ENCODE results near the gene VSIG4. TPM values are rescaled to one million over a fixed set of nuclear protein-coding genes. Genes with fewer than 3 reads are reported as not detected.

The VSIG4 gene
- total and polyA plus RNA-seq, 10 of the 15 experiments (the other 5 are each of a cell fraction or from before 2014, with no cell fraction given), result 0.05 to 0.36 TPM; not detected in 8

- H3K27ac ChIP-seq (ENCODE audit: control insufficient read depth, insufficient read depth), result peak overlapping the region; percentile 87
- TF ChIP-seq NR2F1 (conservative IDR thresholded peaks at IDR 0.05) (0 out of 2 replicates have a peak, but pooled peaks have one; percentile 13), SMAD5 (IDR thresholded peaks at IDR 0.05; ENCODE audit: low read depth) (no peak)
- H3K4me3 ChIP-seq, result no peak overlapping the region
- no peaks in the 10 kb centered on the region for H3K27me3 ChIP-seq (replicated peaks in 1 of 2; ENCODE audit: control insufficient read depth in 2 of 2, insufficient read depth in 2 of 2, low read length in 1 of 2)
- H3K9ac ChIP-seq (ENCODE audit: control insufficient read depth, insufficient read depth, low read length), result no peak overlapping the region
- ChIA-PET CTCF (interaction anchor here (1.1 to 1.4 kb wide), 3 partner anchors 16 to 31 kb away, joined by 4 to 6 read pairs (median 4); partner anchors contain the start of gene VSIG4), SMC1A (ENCODE audit: uncharacterized antibody, unreplicated experiment) (interaction anchor here (1.0 to 10.6 kb wide), 8 partner anchors 10 to 292 kb away, joined by 3 to 85 read pairs (median 6); partner anchors contain the start of gene VSIG4), RAD21 (ENCODE audit: unreplicated experiment) (interaction anchor here (0.7 to 2.8 kb wide), 6 partner anchors 9 to 418 kb away, joined by 3 to 9 read pairs (median 4); no protein-coding TSS in a partner anchor), POLR2A (interaction anchor here (1.8 kb wide), 1 partner anchor 291 kb away, joined by 4 read pairs; no protein-coding TSS in a partner anchor)
- H4K20me1 ChIP-seq (ENCODE audit: control insufficient read depth, insufficient read depth), result no peaks in the 10 kb centered on the region
- peak overlapping the region; percentile 21 for H3K4me2 ChIP-seq (ENCODE audit: control insufficient read depth, insufficient read depth)
- in situ Hi-C loops (cut with MboI) (loop anchor here (25.0 kb wide), 1 partner anchor 1802 kb away; the partner anchor contains the start of gene AMER1), intact Hi-C loops (cut with micrococcal nuclease; ENCODE audit: unreplicated experiment) (loop anchor here (5.0 to 10.0 kb wide), 4 partner anchors 317 to 721 kb away; no protein-coding TSS in a partner anchor)
- no peak for ATAC-seq
- no peak overlapping the region for H2AFZ ChIP-seq (ENCODE audit: control insufficient read depth, low read depth, low read length)
- WGBS (ENCODE audit: insufficient coverage, insufficient replicate concordance, low lambda C conversion rate, missing lambda C conversion rate), result 27% methylated on average over 2 of the region's 2 CpGs
- DNase-seq (ENCODE audit: low read depth, low spot score), result no peak
- no TSS peak for BruUV-seq (replicated peaks)
- no peaks in the 10 kb centered on the region for H3K9me3 ChIP-seq (replicated peaks; ENCODE audit: control insufficient read depth, insufficient read depth, low read length)
- H3K79me2 ChIP-seq (ENCODE audit: control insufficient read depth, insufficient read depth, low read length), result no peaks in the 10 kb centered on the region
- no peaks in the 10 kb centered on the region for H3K36me3 ChIP-seq (ENCODE audit: control insufficient read depth in 2 of 2, insufficient read depth in 2 of 2, low read length in 1 of 2)
- H3K4me1 ChIP-seq (ENCODE audit: control insufficient read depth, insufficient read depth, low read length), result peaks cover 65% of the 10 kb centered on the region
- FAIRE-seq, result no peak
Measured at GRCh38 chrX:66014084-66014483, 25.8 kb downstream of the VSIG4 start.

- Histone ChIP-seq H3K4me2 (ENCODE audit: control insufficient read depth, insufficient read depth) (peak overlapping the region; percentile 21), H3K79me2 (ENCODE audit: control insufficient read depth, insufficient read depth, low read length) (no peaks in the 10 kb centered on the region), H4K20me1 (ENCODE audit: control insufficient read depth, insufficient read depth) (no peaks in the 10 kb centered on the region), H3K4me1 (ENCODE audit: control insufficient read depth, insufficient read depth, low read length) (peaks cover 58% of the 10 kb centered on the region), H2AFZ (ENCODE audit: control insufficient read depth, low read depth, low read length) (peak overlapping the region; percentile 11; the same call in 1 of the 2 replicates), H3K27me3 (replicated peaks in 1 of 2; ENCODE audit: control insufficient read depth in 2 of 2, insufficient read depth in 2 of 2, low read length in 1 of 2) (no peaks in the 10 kb centered on the region), H3K4me3 (no peak overlapping the region), H3K36me3 (ENCODE audit: control insufficient read depth in 2 of 2, insufficient read depth in 2 of 2, low read length in 1 of 2) (no peaks in the 10 kb centered on the region), H3K9me3 (replicated peaks; ENCODE audit: control insufficient read depth, insufficient read depth, low read length) (no peaks in the 10 kb centered on the region; the same call in 2 of the 3 replicates), H3K27ac (ENCODE audit: control insufficient read depth, insufficient read depth) (peak overlapping the region; percentile 87), H3K9ac (ENCODE audit: control insufficient read depth, insufficient read depth, low read length) (peak overlapping the region; percentile 36; the same call in 1 of the 2 replicates)
- no peak for FAIRE-seq
- WGBS (ENCODE audit: insufficient coverage, insufficient replicate concordance, low lambda C conversion rate, missing lambda C conversion rate), result 17% methylated on average over 5 of the region's 5 CpGs
- POLR2A ChIA-PET, result no interaction called here
- BruUV-seq (replicated peaks), result no TSS peak
- in situ Hi-C loops (cut with MboI), result loop anchor here (25.0 kb wide), 1 partner anchor 1801 kb away; the partner anchor contains the start of gene AMER1
- DNase-seq (ENCODE audit: low read depth, low spot score), result no peak
- SMC1A ChIA-PET (ENCODE audit: uncharacterized antibody, unreplicated experiment), result interaction anchor here (1.0 to 10.6 kb wide), 5 partner anchors 9 to 291 kb away, joined by 4 to 85 read pairs (median 10); partner anchors contain the start of gene VSIG4
- intact Hi-C loops (cut with micrococcal nuclease; ENCODE audit: unreplicated experiment), result loop anchor here (2.0 to 10.0 kb wide), 5 partner anchors 29 to 721 kb away; no protein-coding TSS in a partner anchor
- RAD21 ChIA-PET (ENCODE audit: unreplicated experiment), result interaction anchor here (0.7 to 2.8 kb wide), 5 partner anchors 11 to 417 kb away, joined by 3 to 9 read pairs (median 5); no protein-coding TSS in a partner anchor
- peak; percentile 42 for ATAC-seq
- CTCF ChIA-PET, result interaction anchor here (1.2 to 1.9 kb wide), 3 partner anchors 17 to 413 kb away, joined by 4 to 6 read pairs (median 4); partner anchors contain the start of gene VSIG4
- TF ChIP-seq FOXM1 (IDR thresholded peaks at IDR 0.05; ENCODE audit: low read depth, low read length) (peak; percentile 71; the same call in 1 of the 2 replicates), PAX5 (IDR thresholded peaks at IDR 0.05; ENCODE audit: borderline replicate concordance, low read depth, low read length) (no peak), YBX1 (IDR thresholded peaks at IDR 0.05) (no peak), YY1 (IDR thresholded peaks at IDR 0.05; ENCODE audit: low read depth, low read length) (no peak), PML (IDR thresholded peaks at IDR 0.05; ENCODE audit: low read length) (no peak), CREB1 (IDR thresholded peaks at IDR 0.05; ENCODE audit: low read depth) (0 out of 2 replicates have a peak, but pooled peaks have one; percentile 15), POU2F2 (IDR thresholded peaks at IDR 0.05; ENCODE audit: borderline replicate concordance, low read depth, low read length) (peak; percentile 47; the same call in 1 of the 3 replicates), ZBTB33 (IDR thresholded peaks at IDR 0.05) (no peak)
Measured at GRCh38 chrX:66013194-66013816, 26.6 kb downstream of the VSIG4 start.

Data from GM12878 (cell line).